DOHH2 (cell line): ENCODE results near the gene PDZK1IP1.
"Not testable (repeated sequence)": the region's sequence is repeated elsewhere in the genome, so short reads cannot be mapped to it uniquely, and the experiment has no call there.

Experiments
- H3F3A ChIP-seq: fragments of 200-600 bp; sonication (generic), shearing (Covaris generic); 2 replicates; pipeline ENCODE4 v1.6.0; 2016; ENCODE audit warnings: antibody characterized with exemption, mild to moderate bottlenecking; ENCODE audit not compliant: control insufficient read depth, insufficient read depth
- H3K27ac ChIP-seq: fragments of 200-600 bp; sonication (generic); 2 replicates; pipeline ENCODE4 v1.5.1; 2014; ENCODE audit warnings: low read depth, mild to moderate bottlenecking, low read length, moderate library complexity
- H3K27me3 ChIP-seq: fragments of 200-600 bp; sonication (generic); 2 replicates; pipeline ENCODE4 v1.6.1; 2014; ENCODE audit warnings: mild to moderate bottlenecking, low read length, mixed read lengths; ENCODE audit not compliant: control insufficient read depth
- H3K36me3 ChIP-seq: fragments of 200-600 bp; sonication (generic); 2 replicates; pipeline ENCODE4 v1.6.1; 2014; ENCODE audit warnings: mild to moderate bottlenecking, low read length, moderate library complexity, mixed read lengths; ENCODE audit not compliant: control insufficient read depth
- H3K4me1 ChIP-seq: fragments of 200-600 bp; sonication (generic); 2 replicates; pipeline ENCODE4 v1.6.1; 2014; ENCODE audit warnings: mild to moderate bottlenecking, low read length, mixed read lengths; ENCODE audit not compliant: control insufficient read depth
- H3K4me2 ChIP-seq: fragments of 200-600 bp; sonication (generic); 2 replicates; pipeline ENCODE4 v1.6.0; 2014; ENCODE audit warnings: mild to moderate bottlenecking, low read length, moderate library complexity
- H3K4me3 ChIP-seq: fragments of 200-600 bp; sonication (generic); 2 replicates; pipeline ENCODE4 v1.5.1; 2014; ENCODE audit warnings: mild to moderate bottlenecking, low read length, mixed read lengths
- H3K79me2 ChIP-seq: fragments of 200-600 bp; sonication (generic); 2 replicates; pipeline ENCODE4 v1.6.1; 2014; ENCODE audit warnings: mild to moderate bottlenecking, low read length, mixed read lengths; ENCODE audit not compliant: control insufficient read depth
- H3K9me2 ChIP-seq: fragments of 200-600 bp; sonication (generic); replicated peaks from 2 replicates; pipeline ENCODE4 v1.6.1; 2014; ENCODE audit warnings: mild to moderate bottlenecking, low read length, mixed read lengths; ENCODE audit not compliant: control insufficient read depth
- H3K9me3 ChIP-seq: fragments of 200-600 bp; sonication (generic); 2 replicates; pipeline ENCODE4 v1.6.1; 2014; ENCODE audit warnings: antibody characterized with exemption, low read length, mixed read lengths; ENCODE audit not compliant: control insufficient read depth, insufficient read depth
- H4K20me1 ChIP-seq: fragments of 200-600 bp; sonication (generic); 2 replicates; pipeline ENCODE4 v1.6.0; 2014; ENCODE audit warnings: low read depth, mild to moderate bottlenecking, antibody characterized with exemption, low read length, moderate library complexity; ENCODE audit not compliant: control insufficient read depth, insufficient read depth
- EZH2phosphoT487 ChIP-seq: fragments of 200-600 bp; sonication (generic); IDR thresholded peaks from 2 replicates; pipeline ENCODE4 v1.6.1; 2017; ENCODE audit warnings: borderline replicate concordance, mild to moderate bottlenecking, antibody characterized with exemption, low read length, moderate library complexity, mixed read lengths
- TF ChIP-seq, protein P1 (sequence below): fragments of 200-600 bp; sonication (generic); IDR thresholded peaks from one replicate; pipeline ENCODE4 v1.5.1; 2014; ENCODE audit warnings: antibody characterized with exemption, mild to moderate bottlenecking, low read depth, low read length; ENCODE audit not compliant: poor library complexity, severe bottlenecking

PDZK1IP1 gene

DNA sequence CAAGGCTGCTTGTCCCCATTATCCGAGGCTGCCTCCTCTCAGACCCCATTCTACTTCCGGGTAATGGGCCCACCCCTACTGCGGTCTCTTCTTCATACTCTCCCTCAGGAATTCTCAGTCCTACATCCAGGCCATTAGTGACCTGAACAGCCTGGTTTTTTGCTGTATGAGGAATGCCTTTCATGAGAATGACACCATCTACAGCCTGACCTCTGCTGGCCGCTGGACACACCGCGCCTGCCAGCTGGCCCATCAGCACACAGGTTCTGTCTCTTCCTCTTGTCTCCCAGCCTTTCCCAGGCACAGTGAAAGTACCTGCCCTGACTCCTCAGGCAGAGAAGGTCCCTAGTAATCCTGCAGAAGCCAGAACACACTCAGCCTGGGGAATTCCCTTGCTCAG is 46.2 kb downstream of the PDZK1IP1 start:
- not testable (repeated sequence) for H4K20me1 ChIP-seq, H3F3A ChIP-seq, H3K4me3 ChIP-seq, H3K4me1 ChIP-seq, H3K27me3 ChIP-seq, H3K79me2 ChIP-seq, H3K9me3 ChIP-seq, H3K9me2 ChIP-seq, H3K4me2 ChIP-seq, H3K27ac ChIP-seq, H3K36me3 ChIP-seq

DNA sequence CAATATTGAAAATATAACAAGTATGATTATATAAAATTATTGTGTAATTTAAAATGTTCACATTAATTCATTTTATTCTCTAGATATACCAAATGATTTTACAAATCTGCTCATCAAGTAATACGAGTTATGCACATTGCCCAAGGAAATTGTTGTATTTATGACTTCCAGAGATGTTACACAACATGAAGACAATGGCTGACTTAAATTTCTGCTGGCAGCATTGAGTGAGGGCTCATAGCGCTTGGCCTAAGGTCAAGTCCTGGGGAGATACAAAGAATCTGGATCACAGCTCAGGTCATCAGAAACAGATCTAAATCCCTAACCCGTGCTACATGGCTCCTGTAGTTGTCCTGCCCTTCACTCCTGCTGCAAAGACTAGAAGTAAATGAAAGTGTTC is 49.5 kb downstream of the PDZK1IP1 start:
- H3K4me2 ChIP-seq, H3K36me3 ChIP-seq, H3K27ac ChIP-seq, H3K9me2 ChIP-seq, H3K4me3 ChIP-seq, H3K79me2 ChIP-seq, H3K9me3 ChIP-seq, H3K4me1 ChIP-seq, H3F3A ChIP-seq, H4K20me1 ChIP-seq, H3K27me3 ChIP-seq: not testable (repeated sequence)

DNA sequence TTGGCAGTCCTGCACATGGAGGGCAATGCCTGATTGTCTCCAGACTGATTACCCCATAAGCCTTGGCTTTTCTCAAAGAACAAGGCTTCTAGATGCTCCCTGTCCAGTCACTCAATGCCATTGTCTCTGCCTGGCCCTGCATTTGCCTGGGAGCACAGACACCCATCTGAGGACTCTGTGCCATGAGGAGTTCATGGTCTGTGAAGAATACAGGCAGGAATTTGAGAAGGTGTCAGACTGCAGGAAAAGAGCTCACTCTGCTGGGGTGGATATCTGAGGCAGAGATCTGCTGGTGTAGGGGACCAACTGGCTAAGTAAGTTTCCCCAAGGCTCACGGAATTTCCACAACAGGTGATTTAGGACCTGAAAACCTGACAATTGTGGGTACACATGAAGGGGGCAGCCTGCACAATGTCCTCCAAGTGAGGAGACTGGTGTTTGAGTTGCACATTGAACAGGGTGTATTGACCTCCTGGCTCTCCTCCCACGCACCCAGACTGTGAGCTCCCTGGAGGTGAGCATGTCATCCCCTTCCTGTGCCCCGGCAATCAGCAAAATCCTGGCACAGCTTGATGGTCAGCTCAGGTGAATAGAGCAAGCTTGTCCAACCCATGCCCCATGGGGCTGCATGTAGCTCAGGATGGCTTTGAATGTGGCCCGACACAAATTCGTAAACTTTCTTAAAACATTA is 51.8 kb downstream of the PDZK1IP1 start:
- no peaks in the 10 kb centered on the region for H3F3A ChIP-seq
- no peaks in the 10 kb centered on the region for H3K9me3 ChIP-seq
- H3K79me2 ChIP-seq: no peaks in the 10 kb centered on the region
- H3K27me3 ChIP-seq: 0 out of 2 replicates have a peak, but pooled peaks cover 2% of the 10 kb centered on the region
- H3K36me3 ChIP-seq: no peaks in the 10 kb centered on the region
- H3K4me1 ChIP-seq: no peaks in the 10 kb centered on the region
- H3K9me2 ChIP-seq: no peaks in the 10 kb centered on the region
- no peak overlapping the region for H3K4me3 ChIP-seq
- no peak overlapping the region for H3K27ac ChIP-seq
- no peak overlapping the region for H3K4me2 ChIP-seq
- no peaks in the 10 kb centered on the region for H4K20me1 ChIP-seq
- no peak for TF ChIP-seq EZH2phosphoT487
- TF ChIP-seq, protein P1, sequence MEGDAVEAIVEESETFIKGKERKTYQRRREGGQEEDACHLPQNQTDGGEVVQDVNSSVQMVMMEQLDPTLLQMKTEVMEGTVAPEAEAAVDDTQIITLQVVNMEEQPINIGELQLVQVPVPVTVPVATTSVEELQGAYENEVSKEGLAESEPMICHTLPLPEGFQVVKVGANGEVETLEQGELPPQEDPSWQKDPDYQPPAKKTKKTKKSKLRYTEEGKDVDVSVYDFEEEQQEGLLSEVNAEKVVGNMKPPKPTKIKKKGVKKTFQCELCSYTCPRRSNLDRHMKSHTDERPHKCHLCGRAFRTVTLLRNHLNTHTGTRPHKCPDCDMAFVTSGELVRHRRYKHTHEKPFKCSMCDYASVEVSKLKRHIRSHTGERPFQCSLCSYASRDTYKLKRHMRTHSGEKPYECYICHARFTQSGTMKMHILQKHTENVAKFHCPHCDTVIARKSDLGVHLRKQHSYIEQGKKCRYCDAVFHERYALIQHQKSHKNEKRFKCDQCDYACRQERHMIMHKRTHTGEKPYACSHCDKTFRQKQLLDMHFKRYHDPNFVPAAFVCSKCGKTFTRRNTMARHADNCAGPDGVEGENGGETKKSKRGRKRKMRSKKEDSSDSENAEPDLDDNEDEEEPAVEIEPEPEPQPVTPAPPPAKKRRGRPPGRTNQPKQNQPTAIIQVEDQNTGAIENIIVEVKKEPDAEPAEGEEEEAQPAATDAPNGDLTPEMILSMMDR: no peak

DNA sequence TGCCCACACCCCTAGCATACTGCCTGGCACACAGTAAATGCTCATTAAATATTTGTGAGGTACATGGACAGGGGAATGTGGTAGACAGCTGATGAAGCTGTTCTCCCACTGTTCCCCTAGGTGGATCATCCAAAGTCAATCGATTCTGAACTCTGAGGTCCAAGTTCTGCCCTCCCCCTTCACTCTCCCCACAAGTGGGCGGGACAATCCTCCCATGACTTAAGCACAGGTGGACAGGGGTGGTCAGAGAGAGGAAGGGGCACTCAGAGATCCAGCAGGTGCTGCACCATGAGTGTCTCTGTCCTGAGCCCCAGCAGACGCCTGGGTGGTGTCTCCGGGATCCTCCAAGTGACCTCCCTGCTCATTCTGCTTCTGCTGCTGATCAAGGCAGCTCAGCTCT is 52.6 kb downstream of the PDZK1IP1 start, which contains the start of gene CYP4A22:
Gene CYP4A22 (plus strand): TSS at position 244 of the 400 bp plus-strand sequence. CDS start 45 bp downstream, at position 289.
- Histone ChIP-seq H3K4me3 (no peak within 1 kb of the TSS), H3K9me3 (no peaks in the 10 kb centered on the region), H3K27ac (no peak within 1 kb of the TSS), H3K4me2 (no peak within 1 kb of the TSS), H3K9me2 (no peaks in the 10 kb centered on the region), H3K36me3 (no peaks in the 10 kb centered on the region), H3K27me3 (0 out of 2 replicates have a peak, but pooled peaks cover 2% of the 10 kb centered on the region), H3F3A (no peaks in the 10 kb centered on the region), H3K79me2 (no peaks in the 10 kb centered on the region), H4K20me1 (no peaks in the 10 kb centered on the region), H3K4me1 (no peaks in the 10 kb centered on the region)
- TF ChIP-seq, protein P1: no peak
- TF ChIP-seq EZH2phosphoT487: no peak
